ENCODE results near the gene JOSD2. TPM values are rescaled to one million over a fixed set of nuclear protein-coding genes. Genes with fewer than 3 reads are reported as not detected.

The JOSD2 gene, protein sequence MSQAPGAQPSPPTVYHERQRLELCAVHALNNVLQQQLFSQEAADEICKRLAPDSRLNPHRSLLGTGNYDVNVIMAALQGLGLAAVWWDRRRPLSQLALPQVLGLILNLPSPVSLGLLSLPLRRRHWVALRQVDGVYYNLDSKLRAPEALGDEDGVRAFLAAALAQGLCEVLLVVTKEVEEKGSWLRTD
- 10 to 100 TPM; 40.2 to 41.7 TPM for total RNA-seq

GRCh38 chr19:50511069-50511822 is at the start of gene JOSD2:
Gene JOSD2 (minus strand): TSS chr19:50511191. CDS start chr19:50510431, 760 bp downstream.
- CTCF ChIA-PET = interaction anchor here (1.0 to 2.9 kb wide), 9 partner anchors 26 to 183 kb away, joined by 3 to 13 read pairs (median 5); no protein-coding TSS in a partner anchor
- ATAC-seq (peak; percentile 95), DNase-seq (peak; percentile 99)
- peaks cover 15% of the 10 kb centered on the region for H3K4me1 Mint-ChIP-seq
- H3K36me3 Mint-ChIP-seq = no peaks in the 10 kb centered on the region
- peaks cover 9% of the 10 kb centered on the region for H3K27me3 Mint-ChIP-seq
- peak within 1 kb of the TSS; percentile 89 for H3K27ac Mint-ChIP-seq
- H3K4me3 Mint-ChIP-seq = peak within 1 kb of the TSS; percentile 93
- no peaks in the 10 kb centered on the region for H3K9me3 Mint-ChIP-seq (ENCODE audit: low read depth)

DNA sequence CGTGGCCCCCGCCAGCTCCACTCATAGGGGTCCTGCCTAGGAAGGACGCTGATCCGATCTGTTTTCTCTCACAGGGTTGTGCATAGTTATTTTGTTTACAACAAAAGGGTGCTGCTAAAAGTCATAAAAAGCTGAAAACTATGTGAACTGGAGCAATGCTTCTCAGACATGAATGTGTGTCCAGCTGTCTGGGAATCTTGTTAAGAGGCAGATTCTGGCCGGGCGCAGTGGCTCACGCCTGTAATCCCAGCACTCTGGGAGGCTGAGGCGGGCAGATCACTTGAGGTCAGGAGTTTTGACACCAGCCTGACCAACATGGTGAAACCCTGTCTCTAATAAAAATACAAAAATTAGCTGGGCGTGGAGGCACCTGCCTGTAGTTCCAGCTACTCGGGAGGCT is 48.6 kb upstream of the JOSD2 start:
- ATAC-seq (no peak), DNase-seq (no peak)
- CTCF ChIA-PET = interaction anchor here (1.2 to 4.7 kb wide), 3 partner anchors 10 to 23 kb away, joined by 3 to 48 read pairs (median 4); no protein-coding TSS in a partner anchor
- Mint-ChIP-seq H3K27ac (no peak overlapping the region), H3K4me3 (no peak overlapping the region), H3K9me3 (ENCODE audit: low read depth) (no peaks in the 10 kb centered on the region), H3K27me3 (peaks cover 30% of the 10 kb centered on the region), H3K36me3 (no peaks in the 10 kb centered on the region), H3K4me1 (peaks cover 4% of the 10 kb centered on the region)

- ATAC-seq = no peak
- Mint-ChIP-seq H3K9me3 (ENCODE audit: low read depth) (no peaks in the 10 kb centered on the region), H3K4me1 (peaks cover 4% of the 10 kb centered on the region), H3K27ac (no peak overlapping the region), H3K27me3 (peaks cover 20% of the 10 kb centered on the region), H3K36me3 (no peaks in the 10 kb centered on the region), H3K4me3 (no peak overlapping the region)
- CTCF ChIA-PET = interaction anchor here (1.2 to 4.7 kb wide), 3 partner anchors 22 to 201 kb away, joined by 3 to 48 read pairs (median 10); no protein-coding TSS in a partner anchor
- DNase-seq = no peak
These were observed 47.5 kb upstream of the JOSD2 start for GRCh38 chr19:50558449-50558848.

- Mint-ChIP-seq H3K9me3 (ENCODE audit: low read depth) (no peaks in the 10 kb centered on the region), H3K36me3 (no peaks in the 10 kb centered on the region), H3K4me3 (no peak overlapping the region), H3K4me1 (peaks cover 4% of the 10 kb centered on the region), H3K27me3 (peaks cover 23% of the 10 kb centered on the region), H3K27ac (no peak overlapping the region)
- CTCF ChIA-PET = interaction anchor here (1.2 to 4.7 kb wide), 3 partner anchors 21 to 201 kb away, joined by 3 to 48 read pairs (median 10); no protein-coding TSS in a partner anchor
- no peak for ATAC-seq
- DNase-seq = no peak
These were observed 47.0 kb upstream of the JOSD2 start for GRCh38 chr19:50558039-50558438.

- Mint-ChIP-seq H3K27ac (no peak overlapping the region), H3K9me3 (ENCODE audit: low read depth) (no peaks in the 10 kb centered on the region), H3K36me3 (no peaks in the 10 kb centered on the region), H3K4me3 (no peak overlapping the region), H3K4me1 (peaks cover 4% of the 10 kb centered on the region), H3K27me3 (peaks cover 29% of the 10 kb centered on the region)
- DNase-seq = no peak
- CTCF ChIA-PET = interaction anchor here (0.7 to 4.7 kb wide), 23 partner anchors 12 to 700 kb away, joined by 3 to 48 read pairs (median 4); partner anchors contain the start of genes JOSD2 and NR1H2
- ATAC-seq = no peak
These were observed 46.1 kb upstream of the JOSD2 start for GRCh38 chr19:50557009-50557613.

GRCh38 chr19:50556282-50557008 is 45.5 kb upstream of the JOSD2 start:
- DNase-seq = peak; percentile 84
- CTCF ChIA-PET = interaction anchor here (0.6 to 4.7 kb wide), 39 partner anchors 9 to 701 kb away, joined by 3 to 48 read pairs (median 4); partner anchors contain the start of genes JOSD2 and NR1H2
- Mint-ChIP-seq H3K4me3 (peak overlapping the region; percentile 82), H3K9me3 (ENCODE audit: low read depth) (no peaks in the 10 kb centered on the region), H3K4me1 (peaks cover 4% of the 10 kb centered on the region), H3K27me3 (peaks cover 32% of the 10 kb centered on the region), H3K36me3 (no peaks in the 10 kb centered on the region), H3K27ac (peak overlapping the region; percentile 65)
- ATAC-seq = peak; percentile 90

DNA sequence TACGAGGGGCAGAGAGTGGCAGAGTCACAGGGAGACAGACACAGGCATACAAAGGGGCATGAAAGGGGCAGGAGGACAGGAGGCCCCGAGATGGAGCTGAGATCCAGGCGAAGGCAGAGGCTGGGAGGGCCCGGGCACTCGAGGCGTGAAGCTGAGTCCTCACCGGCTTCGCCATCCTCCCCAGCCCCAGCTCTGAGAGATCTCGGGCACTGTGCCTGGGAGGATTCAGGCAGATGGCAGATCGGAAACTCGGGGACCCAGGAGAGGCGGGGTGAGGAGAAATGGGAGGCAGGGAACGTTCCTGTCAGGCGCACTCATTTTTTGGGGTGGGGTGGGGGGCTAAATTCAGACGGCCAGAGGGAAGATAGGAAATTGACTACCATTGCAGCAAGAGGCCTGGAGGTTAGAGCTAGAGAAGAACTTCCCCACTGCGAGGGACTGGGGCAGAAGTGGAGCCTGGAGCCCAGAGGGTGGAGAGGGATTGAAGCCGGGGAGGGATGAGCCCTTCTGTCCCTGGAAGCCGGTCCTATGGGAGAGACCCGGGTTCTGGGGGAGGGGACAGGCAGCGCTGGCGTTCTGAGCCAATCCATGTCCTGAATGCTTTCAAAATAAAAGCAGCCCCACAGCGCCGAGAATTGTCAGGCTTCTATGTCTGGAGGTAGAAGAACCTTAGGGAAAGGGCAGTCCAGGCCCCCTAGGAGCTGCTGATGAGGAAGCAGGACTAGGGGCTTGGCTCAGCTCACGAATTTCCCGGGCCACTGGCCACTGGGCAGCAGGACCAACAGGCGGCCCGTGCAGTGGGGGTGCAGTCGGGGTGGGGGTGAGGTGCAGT is 44.7 kb upstream of the JOSD2 start:
- H3K27me3 Mint-ChIP-seq = peaks cover 33% of the 10 kb centered on the region
- peaks cover 4% of the 10 kb centered on the region for H3K4me1 Mint-ChIP-seq
- no peak for ATAC-seq

DNA sequence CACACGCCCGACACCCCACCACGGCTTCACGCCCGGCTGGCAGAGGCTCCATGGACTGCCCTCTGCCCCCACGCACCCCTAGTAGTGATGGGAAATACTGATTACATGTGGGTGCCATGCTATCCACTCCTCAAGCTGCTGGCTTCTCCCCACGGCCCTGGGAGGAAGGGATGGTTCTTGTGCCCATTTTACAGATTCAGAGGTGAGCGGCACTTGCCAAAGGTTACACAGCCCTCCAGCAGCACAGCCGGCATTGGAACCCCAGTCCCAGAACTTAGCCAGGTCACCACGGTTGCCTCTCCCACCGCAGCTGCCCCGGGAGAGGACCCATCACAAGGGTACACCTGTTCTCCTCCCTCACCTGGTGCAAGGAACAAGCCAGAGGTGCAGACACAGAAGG is 44.0 kb upstream of the JOSD2 start:
- Mint-ChIP-seq H3K36me3 (no peaks in the 10 kb centered on the region), H3K27ac (no peak overlapping the region), H3K4me3 (no peak overlapping the region), H3K9me3 (ENCODE audit: low read depth) (no peaks in the 10 kb centered on the region), H3K27me3 (peaks cover 39% of the 10 kb centered on the region), H3K4me1 (peaks cover 4% of the 10 kb centered on the region)
- CTCF ChIA-PET = interaction anchor here (0.7 to 4.7 kb wide), 5 partner anchors 10 to 280 kb away, joined by 3 to 48 read pairs (median 3); no protein-coding TSS in a partner anchor
- ATAC-seq (no peak), DNase-seq (no peak)

More for the DNA sequence above, 44.7 kb upstream of the JOSD2 start:
- DNase-seq = no peak
- H3K27ac Mint-ChIP-seq = no peak overlapping the region
- H3K4me3 Mint-ChIP-seq = peak overlapping the region; percentile 82
- H3K9me3 Mint-ChIP-seq (ENCODE audit: low read depth) = no peaks in the 10 kb centered on the region
- CTCF ChIA-PET = interaction anchor here (0.6 to 4.7 kb wide), 39 partner anchors 9 to 701 kb away, joined by 3 to 48 read pairs (median 4); partner anchors contain the start of genes JOSD2 and NR1H2
- H3K36me3 Mint-ChIP-seq = no peaks in the 10 kb centered on the region

GRCh38 chr19:50554212-50554611 is 43.2 kb upstream of the JOSD2 start:
- no peak overlapping the region for H3K4me3 Mint-ChIP-seq
- H3K4me1 Mint-ChIP-seq = peaks cover 4% of the 10 kb centered on the region
- ATAC-seq (no peak), DNase-seq (no peak)
- CTCF ChIA-PET = interaction anchor here (1.0 kb wide), 1 partner anchor 17 kb away, joined by 3 read pairs; no protein-coding TSS in a partner anchor
- H3K36me3 Mint-ChIP-seq = no peaks in the 10 kb centered on the region
- no peak overlapping the region for H3K27ac Mint-ChIP-seq
- no peaks in the 10 kb centered on the region for H3K9me3 Mint-ChIP-seq (ENCODE audit: low read depth)
- H3K27me3 Mint-ChIP-seq = peaks cover 43% of the 10 kb centered on the region

DNA sequence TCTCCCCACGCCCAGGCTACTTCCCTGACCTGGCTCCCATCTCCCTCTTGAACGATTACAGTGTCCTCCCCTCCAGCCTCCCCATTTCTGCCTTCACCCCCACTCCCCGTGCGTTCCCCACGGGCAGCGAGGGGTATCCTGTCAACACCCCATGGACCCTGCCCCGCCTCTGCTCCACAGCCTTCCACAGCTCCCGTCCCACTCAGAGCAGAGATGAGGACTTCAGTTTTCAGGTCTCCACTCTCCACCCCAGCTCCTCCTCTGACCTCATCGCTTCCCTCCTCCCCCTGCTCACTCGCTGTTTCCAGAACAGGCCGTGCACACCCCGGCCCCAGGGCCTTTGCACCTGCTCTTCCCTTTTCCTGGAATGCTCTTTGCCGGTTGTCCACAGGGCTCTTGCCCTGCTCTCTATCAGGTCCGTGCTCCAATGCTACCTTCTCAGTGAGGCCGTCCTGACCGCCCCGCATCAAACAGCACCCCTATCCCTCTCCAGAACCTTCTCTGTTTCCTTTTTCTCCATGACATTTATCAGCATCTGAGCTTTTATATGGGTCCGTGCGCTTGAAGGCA is 42.2 kb upstream of the JOSD2 start:
- ATAC-seq (no peak), DNase-seq (no peak)
- CTCF ChIA-PET = no interaction called here
- H3K4me1 Mint-ChIP-seq = peaks cover 4% of the 10 kb centered on the region
- H3K27ac Mint-ChIP-seq = no peak overlapping the region
- H3K9me3 Mint-ChIP-seq (ENCODE audit: low read depth) = no peaks in the 10 kb centered on the region
- no peak overlapping the region for H3K4me3 Mint-ChIP-seq
- H3K36me3 Mint-ChIP-seq = no peaks in the 10 kb centered on the region
- H3K27me3 Mint-ChIP-seq = peaks cover 43% of the 10 kb centered on the region

DNA sequence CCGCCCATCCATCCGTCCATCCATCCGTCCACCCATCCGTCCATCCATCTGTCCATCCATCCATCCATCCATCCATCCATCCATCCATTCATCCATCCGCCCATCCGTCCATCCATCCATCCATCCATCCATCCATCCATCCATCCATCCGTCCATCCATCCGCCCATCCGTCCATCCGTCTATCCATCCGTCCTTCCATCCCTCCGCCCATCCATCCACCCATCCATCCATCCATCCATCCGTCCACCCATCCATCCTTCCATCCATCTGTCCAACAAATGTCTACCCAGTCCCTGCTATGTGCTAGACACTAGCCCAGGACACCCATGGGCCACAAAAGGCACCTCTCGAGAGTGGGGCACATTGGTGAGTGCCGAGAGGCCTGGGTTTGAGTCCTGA is 41.5 kb upstream of the JOSD2 start:
- Mint-ChIP-seq H3K27me3 (peaks cover 40% of the 10 kb centered on the region), H3K36me3 (no peaks in the 10 kb centered on the region), H3K4me1 (peaks cover 4% of the 10 kb centered on the region), H3K27ac (no peak overlapping the region), H3K4me3 (no peak overlapping the region), H3K9me3 (ENCODE audit: low read depth) (no peaks in the 10 kb centered on the region)
- CTCF ChIA-PET = no interaction called here
- ATAC-seq (no peak), DNase-seq (no peak)

- H3K27me3 Mint-ChIP-seq = peaks cover 37% of the 10 kb centered on the region
- CTCF ChIA-PET = no interaction called here
- ATAC-seq = no peak
- H3K36me3 Mint-ChIP-seq = no peaks in the 10 kb centered on the region
- no peaks in the 10 kb centered on the region for H3K9me3 Mint-ChIP-seq (ENCODE audit: low read depth)
- peaks cover 4% of the 10 kb centered on the region for H3K4me1 Mint-ChIP-seq
- H3K4me3 Mint-ChIP-seq = no peak overlapping the region
- DNase-seq = no peak
- H3K27ac Mint-ChIP-seq = no peak overlapping the region
These were observed 40.8 kb upstream of the JOSD2 start for GRCh38 chr19:50551715-50552187.
